HG03060 (cell line): ENCODE results near the gene NLGN4X.

Experiments used
- ATAC-seq: cut with Tn5 transposase; IDR thresholded peaks from one replicate; pipeline ENCODE4 v1.9.1; 2021; ENCODE audit warnings: low read depth, moderate number of reproducible peaks; ENCODE audit not compliant: unreplicated experiment

Gene NLGN4X

DNA sequence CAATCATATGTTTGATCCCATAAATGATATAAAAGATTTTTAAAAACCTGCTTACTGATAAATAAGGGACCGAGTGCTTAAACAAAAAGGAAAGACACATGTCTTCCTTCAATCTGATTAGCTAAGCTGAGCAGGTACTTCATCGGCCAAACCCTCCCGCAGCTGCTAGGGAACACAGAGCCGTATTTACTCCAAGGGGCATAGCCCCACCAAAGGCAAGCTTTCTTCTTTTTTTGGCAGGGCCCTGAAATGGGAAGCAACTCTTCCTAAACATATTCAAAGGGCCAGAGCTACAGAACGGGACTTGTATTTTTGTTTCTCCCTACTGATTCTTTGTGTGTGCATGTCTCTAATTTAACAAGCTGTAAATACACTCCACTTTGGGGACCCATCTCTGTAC, 337.3 kb downstream of the NLGN4X start:
- no peak for ATAC-seq

DNA sequence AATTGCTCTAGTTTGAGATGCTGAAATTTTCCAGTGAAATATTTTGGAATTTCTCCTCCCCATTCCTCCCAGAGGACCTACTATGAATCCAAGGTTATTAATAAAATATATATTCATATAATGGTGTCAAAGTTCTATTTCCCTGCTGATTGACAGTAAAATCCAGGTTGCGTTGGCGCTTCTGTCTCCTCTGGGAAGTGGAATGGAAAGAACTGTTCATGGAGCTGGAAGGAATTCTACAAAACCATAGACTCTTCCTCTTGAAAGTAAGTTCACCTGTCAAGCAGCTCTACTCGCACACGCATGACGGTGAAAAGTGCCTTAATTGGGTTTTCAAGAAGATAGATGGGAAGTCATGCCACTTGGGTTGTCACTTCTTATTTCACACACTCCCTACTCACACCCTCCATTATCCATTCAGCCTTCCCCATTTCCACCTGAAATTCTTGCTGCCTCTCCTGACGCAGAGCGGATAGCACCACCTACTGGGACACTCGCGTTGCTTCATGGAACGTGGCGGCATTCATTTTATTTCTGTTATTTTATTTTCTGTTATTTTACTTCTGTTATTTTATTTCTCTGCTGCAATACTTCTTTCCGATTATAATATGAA, 351.6 kb downstream of the NLGN4X start:
- no peak for ATAC-seq

DNA sequence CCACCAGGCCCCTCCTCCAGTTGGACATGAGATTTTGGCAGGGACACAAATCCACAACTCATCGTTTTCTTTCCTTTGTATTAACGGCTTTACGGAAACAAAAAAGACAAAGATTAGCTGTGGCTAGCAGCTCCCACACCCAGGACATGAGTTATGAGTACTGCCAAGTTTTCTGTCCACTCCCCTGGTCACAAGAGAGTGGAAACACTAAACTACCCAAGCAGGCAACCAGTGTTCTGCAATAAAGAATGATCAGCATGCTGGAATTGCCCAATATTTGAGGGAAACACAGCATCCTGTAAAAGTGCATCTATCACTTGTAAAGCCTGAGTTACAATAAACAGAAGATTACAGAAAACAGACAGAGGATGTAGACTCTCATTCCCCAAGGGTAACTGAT, 358.4 kb downstream of the NLGN4X start:
- ATAC-seq = no peak

DNA sequence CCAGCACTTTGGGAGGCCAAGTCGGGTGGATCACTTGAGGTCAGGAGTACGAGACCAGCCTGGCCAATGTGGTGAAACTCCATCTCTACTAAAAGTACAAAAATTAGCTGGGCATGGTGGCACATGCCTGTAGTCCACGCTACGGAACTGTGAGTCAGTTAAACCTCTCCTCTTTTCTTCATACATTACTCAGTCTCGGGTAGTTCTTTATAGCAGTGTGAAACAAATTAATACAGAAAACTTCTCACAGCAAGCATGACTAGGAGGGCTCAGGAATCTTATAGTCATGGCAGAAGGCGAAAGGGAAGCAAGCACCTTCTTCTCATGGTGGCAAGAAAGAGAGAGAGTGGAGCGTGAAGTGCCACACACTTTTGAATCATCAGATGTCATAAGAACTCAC, 358.9 kb downstream of the NLGN4X start:
- no peak for ATAC-seq

DNA sequence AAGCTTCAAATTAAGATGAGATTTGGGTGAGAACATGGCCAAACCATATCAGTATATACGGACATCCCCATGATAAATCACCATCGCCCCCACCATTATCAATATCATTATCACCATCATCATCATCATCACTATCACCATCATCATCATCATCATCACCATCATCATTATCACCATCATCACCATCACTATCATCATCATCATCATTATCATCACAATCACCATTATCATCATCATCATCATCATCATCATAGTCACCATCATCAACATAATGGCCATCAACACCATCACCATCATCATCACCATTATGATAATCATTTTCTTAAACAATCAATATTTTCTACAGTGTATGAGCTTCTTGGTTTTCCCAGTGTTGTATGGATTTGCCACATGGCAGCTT, 360.9 kb downstream of the NLGN4X start:
- ATAC-seq = no peak

DNA sequence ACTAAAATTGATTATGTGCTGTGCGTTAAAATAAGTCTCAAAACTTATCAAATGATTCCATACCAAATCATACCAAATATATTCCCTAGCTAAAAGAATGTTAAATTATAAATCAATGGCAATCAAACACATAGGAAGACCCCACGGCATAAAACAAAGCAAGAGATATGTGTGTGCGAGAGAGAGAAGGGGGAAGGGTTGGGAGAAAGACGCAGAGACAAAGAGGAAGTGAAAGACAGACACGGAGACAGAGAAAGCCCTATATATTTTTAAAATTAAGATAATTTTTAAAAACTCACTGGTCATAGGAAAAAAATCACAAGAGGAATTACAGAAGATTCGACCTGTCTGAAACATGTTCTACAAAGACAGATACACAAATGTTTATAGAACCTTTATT, 371.4 kb downstream of the NLGN4X start:
- ATAC-seq = no peak

DNA sequence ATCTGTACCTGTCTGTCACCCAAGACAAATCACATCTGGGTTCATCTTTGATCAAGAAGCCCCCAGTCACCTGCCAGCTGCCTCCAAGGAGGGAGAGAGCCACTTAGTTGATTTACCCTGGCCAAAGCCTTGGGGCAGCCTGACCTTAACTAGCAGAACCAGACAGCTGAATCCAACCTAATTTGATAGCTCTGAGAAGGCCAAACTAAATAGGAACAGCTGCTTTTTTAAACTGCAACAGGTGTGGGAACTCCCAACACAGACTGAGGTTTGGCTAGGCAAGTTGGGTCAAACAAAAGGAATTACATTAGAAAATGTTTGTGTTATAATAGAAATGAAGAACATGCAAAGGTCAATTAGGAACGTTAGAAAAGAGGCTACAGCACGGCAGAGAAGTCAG, 375.7 kb downstream of the NLGN4X start:
- ATAC-seq = no peak

DNA sequence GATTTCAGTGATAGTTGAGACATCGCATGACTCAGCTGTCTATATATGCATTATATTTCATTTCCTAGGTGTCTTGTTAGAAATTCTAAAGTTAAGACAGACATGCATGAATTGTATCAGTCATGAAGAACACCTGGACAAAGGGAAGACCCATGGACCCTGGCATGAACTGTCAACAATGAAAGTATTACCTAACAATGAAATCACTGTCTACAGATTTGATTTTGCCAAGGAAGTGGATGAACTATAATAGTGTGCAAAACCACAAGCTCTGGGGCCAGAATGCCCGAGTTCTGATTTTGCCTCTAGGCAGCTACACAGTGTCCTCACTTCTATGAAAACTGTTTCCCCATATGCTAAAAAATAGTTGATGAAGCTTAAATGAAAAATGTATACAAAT, 386.1 kb downstream of the NLGN4X start:
- no peak for ATAC-seq
